ENCODE measurements around the gene MAPK9. TPM values are rescaled to one million over a fixed set of nuclear protein-coding genes. Genes with fewer than 3 reads are reported as not detected.

MAPK9 gene
- total RNA-seq, 1 experiment from 2014 or later: 38.6 TPM

DNA sequence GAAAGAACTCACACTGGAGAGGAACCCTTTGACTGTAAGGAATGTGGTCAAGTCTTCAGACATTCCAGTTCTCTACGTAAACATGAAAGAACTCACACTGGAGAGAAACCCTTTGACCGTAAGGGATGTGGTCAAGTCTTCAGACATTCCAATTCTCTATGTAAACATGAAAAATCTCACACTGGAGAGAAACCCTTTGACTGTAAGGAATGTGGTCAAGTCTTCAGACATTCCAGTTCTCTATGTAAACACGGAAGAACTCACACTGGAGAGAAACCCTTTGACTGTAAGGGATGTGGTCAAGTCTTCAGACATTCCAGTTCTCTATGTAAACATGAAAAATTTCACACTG is 32.6 kb downstream of the MAPK9 start:
- Histone ChIP-seq H4K20me1 (ENCODE audit: control insufficient read depth, insufficient read depth, insufficient read length) (no peaks in the 10 kb centered on the region), H2AK5ac (ENCODE audit: insufficient read length, low read length) (no peak overlapping the region), H3K4ac (ENCODE audit: low read depth, low read length) (no peak overlapping the region), H4K91ac (ENCODE audit: insufficient read length, low read depth, low read length) (no peak overlapping the region), H2BK15ac (ENCODE audit: low read depth, low read length) (no peak overlapping the region), H3K27me3 (ENCODE audit: insufficient read depth, low read length) (no peaks in the 10 kb centered on the region), H3K27ac (ENCODE audit: insufficient read length, low read depth, low read length) (no peak overlapping the region), H3K79me2 (ENCODE audit: insufficient read depth, low read length) (no peaks in the 10 kb centered on the region), H3K79me1 (ENCODE audit: insufficient read depth, low read depth, low read length, poor library complexity, severe bottlenecking) (no peaks in the 10 kb centered on the region), H3K23me2 (ENCODE audit: insufficient read length, low read depth, low read length, poor library complexity, severe bottlenecking) (no peaks in the 10 kb centered on the region), H4K8ac (replicated peaks; ENCODE audit: insufficient read length, low read depth, low read length) (no peak overlapping the region), H4K5ac (ENCODE audit: insufficient read length, low read depth, low read length) (no peak overlapping the region), H3K9ac (ENCODE audit: extremely low read depth, insufficient read length, low read length) (no peak overlapping the region), H2BK20ac (ENCODE audit: low read depth, low read length, poor library complexity, severe bottlenecking) (no peak overlapping the region), H3K4me2 (ENCODE audit: insufficient read depth, insufficient read length, low read length) (no peak overlapping the region), H3K23ac (ENCODE audit: insufficient read length, low read depth, low read length) (no peak overlapping the region), H3K56ac (ENCODE audit: insufficient read length, low read depth, low read length) (no peak overlapping the region), H3K14ac (ENCODE audit: insufficient read depth, low read length) (no peak overlapping the region), H2BK120ac (ENCODE audit: low read depth, low read length, poor library complexity, severe bottlenecking) (no peak overlapping the region), H3K18ac (ENCODE audit: insufficient read length, low read depth, low read length) (no peak overlapping the region), H3K4me1 (ENCODE audit: insufficient read depth, low read length) (no peaks in the 10 kb centered on the region), H2BK5ac (ENCODE audit: insufficient read length, low read length) (no peak overlapping the region), H2BK12ac (ENCODE audit: insufficient read length, low read depth, low read length) (no peak overlapping the region), H3T11ph (ENCODE audit: low read length) (no peak overlapping the region), H3K9me3 (ENCODE audit: control insufficient read depth, low read depth, low read length) (peaks cover 98% of the 10 kb centered on the region), H2AFZ (ENCODE audit: low read length) (no peak overlapping the region)
- DNase-seq: no peak
- Mint-ChIP-seq H3K27me3 (ENCODE audit: low read depth) (peaks cover 4% of the 10 kb centered on the region; the same call in 1 of the 2 replicates), H3K4me3 (no peak overlapping the region), H3K4me1 (no peaks in the 10 kb centered on the region), H3K27ac (no peak overlapping the region), H3K36me3 (ENCODE audit: insufficient read depth in 1 of 3, low read depth in 3 of 3) (peaks cover 92 to 100% (median 99%) of the 10 kb centered on the region in 3 experiments), H3K9me3 (peaks cover 93 to 98% of the 10 kb centered on the region in 2 experiments)
- WGBS (ENCODE audit: extremely low coverage, insufficient read length, low lambda C conversion rate): no CpG with 5 or more reads among the region's 3 CpGs
- TF ChIP-seq, protein P1, sequence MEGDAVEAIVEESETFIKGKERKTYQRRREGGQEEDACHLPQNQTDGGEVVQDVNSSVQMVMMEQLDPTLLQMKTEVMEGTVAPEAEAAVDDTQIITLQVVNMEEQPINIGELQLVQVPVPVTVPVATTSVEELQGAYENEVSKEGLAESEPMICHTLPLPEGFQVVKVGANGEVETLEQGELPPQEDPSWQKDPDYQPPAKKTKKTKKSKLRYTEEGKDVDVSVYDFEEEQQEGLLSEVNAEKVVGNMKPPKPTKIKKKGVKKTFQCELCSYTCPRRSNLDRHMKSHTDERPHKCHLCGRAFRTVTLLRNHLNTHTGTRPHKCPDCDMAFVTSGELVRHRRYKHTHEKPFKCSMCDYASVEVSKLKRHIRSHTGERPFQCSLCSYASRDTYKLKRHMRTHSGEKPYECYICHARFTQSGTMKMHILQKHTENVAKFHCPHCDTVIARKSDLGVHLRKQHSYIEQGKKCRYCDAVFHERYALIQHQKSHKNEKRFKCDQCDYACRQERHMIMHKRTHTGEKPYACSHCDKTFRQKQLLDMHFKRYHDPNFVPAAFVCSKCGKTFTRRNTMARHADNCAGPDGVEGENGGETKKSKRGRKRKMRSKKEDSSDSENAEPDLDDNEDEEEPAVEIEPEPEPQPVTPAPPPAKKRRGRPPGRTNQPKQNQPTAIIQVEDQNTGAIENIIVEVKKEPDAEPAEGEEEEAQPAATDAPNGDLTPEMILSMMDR (conservative IDR thresholded peaks at IDR 0.05): no peak

All from H9 (cell line).